Anterior cingulate cortex (tissue), 58 donors: ENCODE measurements around the gene DTX2.
"Not testable (repeated sequence)": the region's sequence is repeated elsewhere in the genome, so short reads cannot be mapped to it uniquely, and the experiment has no call there.

Experiments
- DNase-seq, 58 donors: peaks; one replicate each; lab custom pipeline; 2025; lab: John Stamatoyannopoulos, UW

DTX2 gene

GRCh38 chr7:76461464-76462101, at the start of gene DTX2:
TSS of gene DTX2 (plus strand) at chr7:76461709. CDS start at chr7:76480510, 18,801 bp downstream.
- DNase-seq, result not testable (repeated sequence)

GRCh38 chr7:76412249-76412648, 49.3 kb upstream of the DTX2 start:
- DNase-seq, result no peak

DNA sequence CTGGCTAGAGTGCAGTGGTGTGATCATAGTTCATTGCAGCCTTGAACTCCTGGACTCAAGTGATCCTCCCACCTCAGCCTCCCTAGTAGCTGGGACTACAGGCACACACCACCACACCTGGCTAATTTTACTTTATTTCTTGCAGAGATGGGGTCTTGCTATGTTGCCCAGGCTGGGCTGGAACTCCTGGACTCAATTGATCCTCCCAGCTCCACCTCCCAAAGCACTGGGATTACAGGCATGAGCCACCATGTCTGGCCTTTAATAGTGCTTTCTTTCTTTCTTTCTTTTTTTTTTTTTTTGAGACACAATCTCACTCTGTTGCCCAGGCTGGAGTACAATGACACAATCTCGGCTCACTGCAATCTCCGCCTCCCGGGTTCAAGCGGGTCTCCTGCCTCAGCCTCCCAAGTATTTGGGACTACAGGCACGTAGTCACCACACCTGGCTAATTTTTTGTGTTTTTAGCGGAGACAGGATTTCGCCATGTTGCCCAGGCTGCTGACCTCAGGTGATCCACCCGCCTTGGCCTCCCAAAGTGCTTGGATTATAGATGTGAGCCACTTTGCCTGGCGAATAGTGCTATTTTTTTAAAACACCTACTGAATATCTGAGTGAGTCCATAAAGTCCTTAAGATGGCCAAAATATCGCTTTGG, 43.7 kb upstream of the DTX2 start:
- not testable (repeated sequence) for DNase-seq

GRCh38 chr7:76421097-76421496, 40.4 kb upstream of the DTX2 start:
- DNase-seq, result not testable (repeated sequence)

DNA sequence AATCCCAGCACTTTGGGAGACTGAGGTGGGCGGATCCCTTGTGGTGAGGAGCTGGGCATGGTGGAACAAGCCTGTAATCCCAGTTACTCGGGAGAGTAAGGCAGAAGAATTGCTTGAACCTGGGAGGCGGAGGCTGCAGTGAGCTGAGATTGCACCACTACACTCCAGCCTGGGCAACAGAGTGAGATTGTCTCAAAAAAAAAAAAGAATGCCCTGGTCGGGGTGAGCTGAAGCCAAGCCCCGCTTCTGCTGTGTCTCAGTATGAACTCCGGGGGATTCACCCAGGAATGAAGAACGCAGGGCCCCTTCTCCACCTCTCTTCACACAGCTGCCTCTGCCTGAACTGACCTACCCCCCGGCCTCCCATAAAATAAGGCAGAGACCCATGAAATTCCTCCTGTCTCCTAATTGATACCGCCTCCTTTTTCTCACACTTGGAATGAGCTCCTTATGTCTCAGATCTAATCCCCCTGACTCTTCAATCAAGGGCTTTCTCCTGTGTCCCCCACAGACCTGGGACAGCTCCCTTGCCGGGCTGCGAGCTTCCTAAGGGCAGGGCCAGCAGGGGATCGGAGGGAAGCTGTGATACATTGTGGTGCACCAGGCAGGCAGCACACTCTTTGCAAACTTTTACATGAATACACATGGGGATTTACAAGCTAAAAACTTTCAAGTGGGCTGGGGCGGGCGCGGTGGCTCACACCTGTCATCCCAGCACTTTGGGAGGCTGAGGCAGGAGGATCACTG, 37.7 kb upstream of the DTX2 start:
- no peak for DNase-seq

DNA sequence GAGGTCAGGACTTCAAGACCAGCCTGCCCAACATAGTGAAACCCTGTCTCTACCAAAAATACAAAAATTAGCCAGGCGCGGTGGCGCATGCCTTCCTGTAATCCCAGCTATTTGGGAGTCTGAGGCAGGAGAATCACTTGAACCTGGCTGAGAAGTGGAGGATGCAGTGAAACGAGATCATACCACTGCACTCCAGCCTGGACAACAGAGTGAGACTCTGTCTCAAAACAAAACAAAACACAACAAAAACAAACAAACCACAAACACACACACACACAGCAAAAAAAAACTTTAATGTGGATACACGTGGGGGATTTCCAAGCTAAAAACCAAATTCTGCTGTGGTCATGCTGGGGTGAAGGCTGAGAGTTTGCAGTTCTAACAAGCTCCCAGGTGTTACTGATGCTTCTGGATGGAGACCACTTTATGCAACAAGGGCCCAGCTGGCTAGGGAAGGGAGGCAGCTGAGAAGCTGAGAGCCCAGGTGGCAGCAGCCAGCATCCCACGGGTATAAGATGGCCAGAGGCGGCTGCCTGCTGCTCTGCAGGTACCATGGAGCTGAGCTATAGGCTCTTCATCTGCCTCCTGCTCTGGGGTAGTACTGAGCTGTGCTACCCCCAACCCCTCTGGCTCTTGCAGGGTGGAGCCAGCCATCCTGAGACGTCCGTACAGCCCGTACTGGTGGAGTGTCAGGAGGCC, 36.9 kb upstream of the DTX2 start, which contains the start of gene ZP3:
ZP3 (plus strand) TSS at position 538 of the 699 bp plus-strand sequence; CDS start at position 553, 15 bp downstream.
- no peak for DNase-seq

DNA sequence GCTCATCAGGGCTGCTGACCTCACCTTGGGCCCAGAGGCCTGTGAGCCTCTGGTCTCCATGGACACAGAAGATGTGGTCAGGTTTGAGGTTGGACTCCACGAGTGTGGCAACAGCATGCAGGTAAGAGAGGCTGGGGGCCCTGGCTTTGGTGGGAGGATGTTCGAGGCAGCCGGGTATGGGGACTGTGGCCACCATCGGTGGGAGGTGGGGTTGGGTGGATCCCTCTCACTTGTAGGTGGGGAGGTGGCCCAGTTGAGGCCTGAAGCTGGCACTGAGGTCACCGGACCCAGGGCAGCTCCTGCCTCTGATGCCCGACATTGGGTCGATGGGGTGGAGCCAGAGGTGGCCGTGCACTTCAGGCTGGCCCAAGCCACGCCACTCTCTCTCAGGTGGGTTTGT, 36.4 kb upstream of the DTX2 start:
- no peak for DNase-seq

- DNase-seq, result not testable (repeated sequence)
Measured at GRCh38 chr7:76425558-76425957, 36.0 kb upstream of the DTX2 start.

DNA sequence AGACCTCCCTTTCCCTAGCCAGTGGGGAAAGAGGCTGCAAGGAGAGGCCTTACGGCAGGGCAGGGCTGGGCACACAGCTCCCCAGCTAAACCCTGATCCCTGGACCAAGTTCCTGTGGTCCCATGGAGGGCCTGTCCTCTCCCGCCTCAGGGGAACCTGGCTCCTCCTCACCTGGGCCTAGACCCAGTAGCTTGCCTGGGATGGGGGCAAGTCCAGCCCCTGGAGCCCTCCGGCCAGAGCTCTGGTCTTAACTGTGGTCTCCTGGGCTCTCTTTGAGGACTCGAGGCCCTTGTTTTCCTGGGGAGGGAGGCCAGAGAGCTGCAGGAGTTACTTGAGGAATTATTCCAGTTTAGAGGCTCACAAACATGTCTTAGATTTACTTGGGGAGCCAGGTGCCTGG, 35.3 kb upstream of the DTX2 start:
- no peak for DNase-seq

DNA sequence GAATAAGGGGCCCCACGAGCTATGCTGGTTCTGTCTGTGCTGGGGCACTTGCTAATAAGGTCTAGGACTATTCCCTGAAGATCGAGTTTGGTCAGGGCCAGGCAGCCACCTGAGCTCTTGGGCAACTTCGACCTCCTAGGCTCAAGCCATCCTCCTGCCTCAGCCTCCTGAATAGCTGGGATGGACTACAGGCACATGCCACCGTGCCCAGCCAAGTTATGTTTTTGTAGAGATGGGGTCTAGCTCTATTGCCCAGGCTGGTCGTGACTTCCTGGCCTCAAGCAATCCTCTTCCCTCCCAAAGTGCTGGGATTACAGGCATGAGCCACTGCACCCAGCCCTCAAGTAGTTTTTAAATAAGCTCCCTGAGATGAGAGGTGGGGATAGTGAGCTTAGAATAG, 33.9 kb upstream of the DTX2 start:
- no peak for DNase-seq

GRCh38 chr7:76428149-76428823, 33.2 kb upstream of the DTX2 start:
- DNase-seq, result no peak

GRCh38 chr7:76428868-76429805, 32.4 kb upstream of the DTX2 start:
- peak in 10 of 58 donors; percentile 1 to 13 (median 6) for DNase-seq

GRCh38 chr7:76430211-76430610, 31.3 kb upstream of the DTX2 start:
- no peak for DNase-seq

DNA sequence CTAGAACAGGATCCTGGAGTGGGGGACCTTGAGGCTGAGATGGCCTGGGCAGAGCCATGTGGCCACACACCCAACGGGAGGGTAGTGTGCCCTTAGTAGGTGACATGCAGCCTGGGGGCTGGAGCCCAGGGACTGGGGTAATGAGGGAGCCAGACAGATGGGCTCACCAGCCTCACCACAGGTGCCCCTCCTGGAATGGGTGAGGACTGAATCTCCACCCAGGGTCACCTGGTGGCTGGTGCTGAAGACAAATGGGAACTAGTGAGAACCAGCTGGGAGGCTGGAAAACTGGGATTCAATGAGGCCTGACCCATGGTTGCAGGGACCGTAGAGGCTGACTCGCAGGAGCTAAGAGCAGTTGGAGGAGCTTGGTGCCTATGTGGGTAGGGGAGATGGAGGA, 30.7 kb upstream of the DTX2 start:
- DNase-seq, result no peak

- peak in 50 of 58 donors; percentile 1 to 85 (median 48) for DNase-seq
Measured at GRCh38 chr7:76437873-76438272, 23.6 kb upstream of the DTX2 start.

DNA sequence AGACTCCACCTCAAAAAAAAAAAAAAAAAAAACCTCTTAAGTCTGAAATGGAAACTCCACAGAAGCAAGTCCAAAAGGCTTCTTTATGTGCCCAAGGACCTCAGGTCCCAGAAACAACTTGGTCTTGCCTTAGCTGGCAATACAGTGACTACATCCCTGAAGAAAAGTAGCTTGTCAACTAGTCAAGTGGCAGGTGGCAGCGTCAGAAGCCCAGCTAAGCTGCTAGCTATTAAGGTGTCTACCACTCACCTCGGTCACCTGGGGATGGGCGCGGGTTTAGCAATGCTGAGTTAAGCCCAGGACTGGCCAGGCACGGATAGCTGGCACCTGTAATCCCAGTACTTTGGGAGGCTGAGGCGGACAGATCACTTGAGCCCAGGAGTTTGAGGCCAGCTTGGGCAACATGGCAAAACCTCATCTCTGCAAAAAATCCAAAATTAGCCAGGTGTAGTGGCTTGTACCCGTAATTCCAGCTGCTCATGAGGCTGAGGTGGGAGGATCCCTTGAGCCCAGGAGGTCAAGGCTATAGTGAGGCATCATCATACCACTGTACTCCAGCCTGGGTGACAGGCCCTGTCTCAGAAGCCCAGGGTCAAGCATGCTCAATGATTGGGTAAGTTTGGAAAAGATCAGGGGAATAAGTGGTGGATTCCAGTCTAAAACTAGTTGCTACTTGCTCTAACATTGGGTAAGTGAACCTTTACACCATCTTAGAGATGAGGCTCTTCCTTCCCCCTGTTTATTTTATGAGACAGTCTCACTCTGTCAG, 22.2 kb upstream of the DTX2 start:
- DNase-seq, result not testable (repeated sequence)

DNA sequence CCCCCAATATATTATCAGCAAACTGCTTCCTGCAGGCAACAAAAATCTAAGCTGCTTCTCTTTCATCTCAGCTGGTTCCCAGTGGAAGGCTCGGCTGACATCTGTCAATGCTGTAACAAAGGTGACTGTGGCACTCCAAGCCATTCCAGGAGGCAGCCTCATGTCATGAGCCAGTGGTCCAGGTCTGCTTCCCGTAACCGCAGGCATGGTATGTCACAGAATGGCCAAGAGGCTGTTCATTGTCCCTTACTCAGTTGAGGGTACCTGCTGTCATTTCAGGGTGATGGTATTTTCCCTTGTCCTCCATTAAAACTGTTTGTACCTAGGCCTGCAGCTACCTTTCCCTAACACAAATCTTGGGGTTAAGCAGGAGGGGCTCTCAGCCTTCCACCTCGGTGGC, 21.1 kb upstream of the DTX2 start:
- DNase-seq, result not testable (repeated sequence)

GRCh38 chr7:76441792-76442191, 19.7 kb upstream of the DTX2 start:
- DNase-seq, result not testable (repeated sequence)
